Prostate gland (tissue), 2 donors: ENCODE measurements around the gene CEP104. TPM values are rescaled to one million over a fixed set of nuclear protein-coding genes. Genes with fewer than 3 reads are reported as not detected.

Experiments used
- DNase-seq: peaks from one replicate; pipeline ENCODE4 v3.0.0-alpha.2; 2019; ENCODE audit warnings: low spot score
- H3K27ac ChIP-seq, 2 donors: fragments of 200-600 bp; sonication (generic); 2 replicates each; pipeline ENCODE4 v1.5.1; 2017 to 2019
- H3K27me3 ChIP-seq: fragments of 200-600 bp; sonication (generic); replicated peaks from 2 replicates; pipeline ENCODE4 v1.5.1; 2019; ENCODE audit not compliant: insufficient read depth
- H3K36me3 ChIP-seq, 2 donors: fragments of 200-600 bp; sonication (generic); 1 replicate in 1 of 2; 2 replicates in 1 of 2; pipeline versions ENCODE4 v1.5.1 to v1.8.1; 2017 to 2019
- H3K4me1 ChIP-seq: fragments of 200-600 bp; sonication (generic); replicated peaks from 2 replicates; pipeline ENCODE4 v1.5.1; 2019
- H3K4me3 ChIP-seq, 2 donors: fragments of 200-600 bp; sonication (generic); 2 replicates each; pipeline ENCODE4 v1.5.1; 2017 to 2019
- H3K9me3 ChIP-seq: fragments of 200-600 bp; sonication (generic); 2 replicates; pipeline ENCODE4 v1.5.1; 2017
- CTCF ChIP-seq, 4 experiments: fragments of 200-600 bp in 2 of 4; fragments of 450-650 bp in 2 of 4; sonication (generic) in 2 of 4; IDR thresholded peaks; 1 replicate in 3 of 4; 2 replicates in 1 of 4; pipeline ENCODE4 v1.5.1; 2016 to 2019; ENCODE audit warnings: antibody characterized with exemption in 4 of 4, mild to moderate bottlenecking in 2 of 4, moderate library complexity in 2 of 4
- POLR2A ChIP-seq: fragments of 450-650 bp; IDR thresholded peaks from one replicate; pipeline ENCODE4 v1.6.1; 2016; ENCODE audit warnings: antibody characterized with exemption, mild to moderate bottlenecking
- POLR2AphosphoS5 ChIP-seq: sonication (generic); formaldehyde crosslinking; IDR thresholded peaks from one replicate; pipeline ENCODE4 v1.6.1; 2017; ENCODE audit warnings: antibody characterized with exemption
- WGBS: methylation state at CpG from one replicate; pipeline ENCODE4 v1.1.5; 2018; 5-methylcytosine and 5-hydroxymethylcytosine counted together
- intact Hi-C: fragments of 100-400 bp; cut with DNase I; formaldehyde crosslinking; loops from one replicate; pipeline ENCODE4 v1.14.2; 2022
- total RNA-seq, 2 donors: library from RNA; depleted of rRNA; stranded (reverse); fragments of >200 nt; gene quantifications; one replicate each; pipeline ENCODE4 v1.1.0, GENCODE V29; 2016

Gene CEP104
- total RNA-seq, 2 donors from 2014 or later, result 20.9 to 28.5 TPM

- intact Hi-C loops, result no loop called here
- no peak for TF ChIP-seq POLR2AphosphoS5
- TF ChIP-seq CTCF (IDR thresholded peaks at IDR 0.05), result no peak
- no peak for TF ChIP-seq POLR2A
- Histone ChIP-seq H3K36me3 (no peaks in the 10 kb centered on the region), H3K9me3 (no peaks in the 10 kb centered on the region), H3K4me1 (no peaks in the 10 kb centered on the region), H3K27me3 (no peaks in the 10 kb centered on the region), H3K27ac (no peak overlapping the region), H3K4me3 (no peak overlapping the region)
- 78% methylated on average over 4 of the region's 4 CpGs for WGBS
- no peak for DNase-seq
These were observed 47.8 kb upstream of the CEP104 start for GRCh38 chr1:3904843-3905185.

- 75% methylated on average over 24 of the region's 24 CpGs for WGBS
- no peak for DNase-seq
These were observed 47.2 kb upstream of the CEP104 start for GRCh38 chr1:3904006-3904842.

GRCh38 chr1:3903141-3904005 lies 46.4 kb upstream of the CEP104 start:
- TF ChIP-seq POLR2AphosphoS5 (no peak), POLR2A (no peak), CTCF (IDR thresholded peaks at IDR 0.05) (no peak)
- H3K27me3 ChIP-seq, result no peaks in the 10 kb centered on the region
- H3K27ac ChIP-seq, result no peak overlapping the region
- no peak overlapping the region for H3K4me3 ChIP-seq
- H3K4me1 ChIP-seq, result no peaks in the 10 kb centered on the region
- 66% methylated on average over 16 of the region's 16 CpGs for WGBS
- intact Hi-C loops, result no loop called here
- H3K9me3 ChIP-seq, result no peaks in the 10 kb centered on the region
- DNase-seq, result no peak
- H3K36me3 ChIP-seq, result no peaks in the 10 kb centered on the region

More at GRCh38 chr1:3904006-3904842, 47.2 kb upstream of the CEP104 start:
- Histone ChIP-seq H3K4me3 (no peak overlapping the region), H3K36me3 (no peaks in the 10 kb centered on the region), H3K27ac (no peak overlapping the region), H3K4me1 (no peaks in the 10 kb centered on the region), H3K27me3 (no peaks in the 10 kb centered on the region), H3K9me3 (no peaks in the 10 kb centered on the region)
- intact Hi-C loops, result no loop called here
- no peak for TF ChIP-seq POLR2AphosphoS5
- TF ChIP-seq POLR2A, result no peak
- no peak for TF ChIP-seq CTCF (IDR thresholded peaks at IDR 0.05)

GRCh38 chr1:3902571-3903091 lies 45.6 kb upstream of the CEP104 start:
- 77% methylated on average over 10 of the region's 10 CpGs for WGBS
- Histone ChIP-seq H3K4me1 (no peaks in the 10 kb centered on the region), H3K36me3 (no peaks in the 10 kb centered on the region), H3K4me3 (no peak overlapping the region), H3K9me3 (no peaks in the 10 kb centered on the region), H3K27me3 (no peaks in the 10 kb centered on the region), H3K27ac (no peak overlapping the region)
- TF ChIP-seq POLR2A (no peak), CTCF (IDR thresholded peaks at IDR 0.05) (no peak), POLR2AphosphoS5 (no peak)
- DNase-seq, result no peak
- intact Hi-C loops, result no loop called here
